LNCaP clone FGC (cell line): ENCODE results near the gene SPATA16.
"Not testable (repeated sequence)": the region's sequence is repeated elsewhere in the genome, so short reads cannot be mapped to it uniquely, and the experiment has no call there.

Source experiments
- DNase-seq: peaks from one replicate; pipeline ENCODE4 v3.0.0-alpha.2; 2011; ENCODE audit warnings: low read depth
- H3K4me3 ChIP-seq: 2 replicates; pipeline ENCODE4 v1.5.1; 2011; ENCODE audit warnings: mild to moderate bottlenecking, low read depth, low read length, control low read depth
- CTCF ChIP-seq: IDR thresholded peaks from 2 replicates; pipeline ENCODE4 v1.5.1; 2012; ENCODE audit warnings: mild to moderate bottlenecking; ENCODE audit not compliant: control insufficient read depth, insufficient read depth; ENCODE audit errors: extremely low read depth

The SPATA16 gene

GRCh38 chr3:173021547-173022185 lies 119.4 kb downstream of the SPATA16 start:
- no peak for TF ChIP-seq CTCF
- no peak overlapping the region for H3K4me3 ChIP-seq
- DNase-seq: no peak

- DNase-seq, H3K4me3 ChIP-seq: not testable (repeated sequence)
Observed at GRCh38 chr3:173020128-173020527, 120.9 kb downstream of the SPATA16 start.

GRCh38 chr3:173019378-173019777 lies 121.7 kb downstream of the SPATA16 start:
- no peak for DNase-seq
- no peak overlapping the region for H3K4me3 ChIP-seq
- TF ChIP-seq CTCF: no peak

- no peak overlapping the region for H3K4me3 ChIP-seq
- DNase-seq: no peak
- TF ChIP-seq CTCF: no peak
Observed at GRCh38 chr3:173018758-173019157, 122.3 kb downstream of the SPATA16 start.

- no peak for DNase-seq
- no peak for TF ChIP-seq CTCF
- no peak overlapping the region for H3K4me3 ChIP-seq
Observed at GRCh38 chr3:173013219-173013832, 127.7 kb downstream of the SPATA16 start.

- no peak for DNase-seq
- no peak for TF ChIP-seq CTCF
- H3K4me3 ChIP-seq: no peak overlapping the region
Observed at GRCh38 chr3:173009410-173009809, 131.6 kb downstream of the SPATA16 start.

- H3K4me3 ChIP-seq: no peak overlapping the region
- no peak for DNase-seq
- no peak for TF ChIP-seq CTCF
Observed at GRCh38 chr3:173008978-173009377, 132.1 kb downstream of the SPATA16 start.
